HEK293T (cell line): ENCODE results near the gene RAP1GDS1.

Source experiments
- CTCF ChIA-PET: fragments of 350-600 bp; formaldehyde crosslinking; extraction: SDS; loops from one replicate; lab custom pipeline; 2021; ENCODE audit warnings: antibody characterized with exemption, inconsistent platforms; lab: Yijun Ruan, JAX
- POLR2A ChIA-PET: fragments of 350-600 bp; formaldehyde crosslinking; extraction: SDS; loops from one replicate; lab custom pipeline; 2020; ENCODE audit warnings: antibody characterized with exemption, inconsistent platforms; lab: Yijun Ruan, JAX
- DNase-seq: peaks from one replicate; pipeline ENCODE4 v3.0.0; 2012; ENCODE audit warnings: mixed read lengths; ENCODE audit errors: extremely low spot score
- ARNT ChIP-seq: fragments of 450-650 bp; IDR thresholded peaks from 2 replicates; pipeline ENCODE4 v1.6.1; 2017; ENCODE audit warnings: mild to moderate bottlenecking
- BHLHE40 ChIP-seq: fragments of 450-650 bp; IDR thresholded peaks from 2 replicates; pipeline ENCODE4 v1.6.1; 2016; ENCODE audit warnings: mild to moderate bottlenecking, moderate library complexity, borderline replicate concordance
- CTBP1 ChIP-seq: fragments of 450-650 bp; IDR thresholded peaks from 2 replicates; pipeline ENCODE4 v1.6.1; 2016; ENCODE audit warnings: borderline replicate concordance
- ELF4 ChIP-seq: fragments of 450-650 bp; IDR thresholded peaks from 2 replicates; pipeline ENCODE4 v1.6.1; 2017; ENCODE audit warnings: antibody characterized with exemption
- FOXA1 ChIP-seq: fragments of 450-650 bp; IDR thresholded peaks from 2 replicates; pipeline ENCODE4 v1.6.1; 2016; ENCODE audit warnings: mild to moderate bottlenecking
- FOXK2 ChIP-seq: fragments of 450-650 bp; IDR thresholded peaks from 2 replicates; pipeline ENCODE4 v1.6.1; 2016; ENCODE audit warnings: mild to moderate bottlenecking
- FOXM1 ChIP-seq: fragments of 450-650 bp; IDR thresholded peaks from 2 replicates; pipeline ENCODE4 v1.6.1; 2017; ENCODE audit warnings: mild to moderate bottlenecking, borderline replicate concordance
- HDGF ChIP-seq: fragments of 450-650 bp; IDR thresholded peaks from 2 replicates; pipeline ENCODE4 v1.6.1; 2017; ENCODE audit warnings: antibody characterized with exemption, borderline replicate concordance
- L3MBTL2 ChIP-seq: fragments of 450-650 bp; conservative IDR thresholded peaks from 2 replicates; pipeline ENCODE4 v1.6.1; 2016; ENCODE audit warnings: mild to moderate bottlenecking
- LEF1 ChIP-seq: fragments of 450-650 bp; IDR thresholded peaks from 2 replicates; pipeline ENCODE4 v1.6.1; 2017; ENCODE audit warnings: mild to moderate bottlenecking, borderline replicate concordance
- NFRKB ChIP-seq: fragments of 450-650 bp; IDR thresholded peaks from 2 replicates; pipeline ENCODE4 v1.6.1; 2016; ENCODE audit warnings: mild to moderate bottlenecking, moderate library complexity
- SP1 ChIP-seq: fragments of 450-650 bp; IDR thresholded peaks from 2 replicates; pipeline ENCODE4 v1.6.1; 2017
- SUZ12 ChIP-seq: fragments of 450-650 bp; IDR thresholded peaks from 2 replicates; pipeline ENCODE4 v1.6.1; 2016; ENCODE audit warnings: mild to moderate bottlenecking
- TARDBP ChIP-seq: fragments of 450-650 bp; IDR thresholded peaks from 2 replicates; pipeline ENCODE4 v1.6.1; 2016
- ZNF384 ChIP-seq: fragments of 450-650 bp; IDR thresholded peaks from 2 replicates; pipeline ENCODE4 v1.6.1; 2016
- TF ChIP-seq, protein P1 (sequence below): fragments of 450-650 bp; IDR thresholded peaks from 2 replicates; pipeline ENCODE4 v1.6.1; 2016

Gene RAP1GDS1

DNA sequence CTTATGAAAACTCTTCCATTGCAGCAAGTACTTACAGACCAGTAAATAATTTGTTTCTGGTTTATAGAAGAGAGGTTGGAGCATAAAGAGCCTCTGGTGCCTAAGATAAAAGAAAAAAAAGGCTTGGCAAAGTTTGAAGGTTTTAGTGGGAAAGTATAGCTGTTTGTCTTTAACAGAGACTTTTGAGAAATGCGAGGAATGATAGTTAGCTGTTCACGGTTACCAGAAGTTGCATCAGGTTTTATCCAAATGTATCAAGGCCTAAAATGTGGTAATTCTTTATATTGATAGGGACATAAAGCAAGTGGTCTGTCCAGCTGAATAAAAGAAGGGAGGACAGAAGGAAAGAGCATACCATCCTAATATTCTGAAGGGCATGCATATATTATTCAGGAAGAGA is 29.3 kb downstream of the RAP1GDS1 start:
- CTCF ChIA-PET, result no interaction called here
- DNase-seq, result no peak
- POLR2A ChIA-PET, result interaction anchor here (1.3 kb wide), 1 partner anchor 30 kb away, joined by 3 read pairs; no protein-coding TSS in a partner anchor
- no peak for TF ChIP-seq HDGF
- TF ChIP-seq SUZ12, result no peak
- no peak for TF ChIP-seq BHLHE40
- TF ChIP-seq ZNF384, result no peak
- TF ChIP-seq, protein P1, sequence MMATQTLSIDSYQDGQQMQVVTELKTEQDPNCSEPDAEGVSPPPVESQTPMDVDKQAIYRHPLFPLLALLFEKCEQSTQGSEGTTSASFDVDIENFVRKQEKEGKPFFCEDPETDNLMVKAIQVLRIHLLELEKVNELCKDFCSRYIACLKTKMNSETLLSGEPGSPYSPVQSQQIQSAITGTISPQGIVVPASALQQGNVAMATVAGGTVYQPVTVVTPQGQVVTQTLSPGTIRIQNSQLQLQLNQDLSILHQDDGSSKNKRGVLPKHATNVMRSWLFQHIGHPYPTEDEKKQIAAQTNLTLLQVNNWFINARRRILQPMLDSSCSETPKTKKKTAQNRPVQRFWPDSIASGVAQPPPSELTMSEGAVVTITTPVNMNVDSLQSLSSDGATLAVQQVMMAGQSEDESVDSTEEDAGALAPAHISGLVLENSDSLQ, result no peak
- no peak for TF ChIP-seq FOXM1
- TF ChIP-seq SP1, result no peak

DNA sequence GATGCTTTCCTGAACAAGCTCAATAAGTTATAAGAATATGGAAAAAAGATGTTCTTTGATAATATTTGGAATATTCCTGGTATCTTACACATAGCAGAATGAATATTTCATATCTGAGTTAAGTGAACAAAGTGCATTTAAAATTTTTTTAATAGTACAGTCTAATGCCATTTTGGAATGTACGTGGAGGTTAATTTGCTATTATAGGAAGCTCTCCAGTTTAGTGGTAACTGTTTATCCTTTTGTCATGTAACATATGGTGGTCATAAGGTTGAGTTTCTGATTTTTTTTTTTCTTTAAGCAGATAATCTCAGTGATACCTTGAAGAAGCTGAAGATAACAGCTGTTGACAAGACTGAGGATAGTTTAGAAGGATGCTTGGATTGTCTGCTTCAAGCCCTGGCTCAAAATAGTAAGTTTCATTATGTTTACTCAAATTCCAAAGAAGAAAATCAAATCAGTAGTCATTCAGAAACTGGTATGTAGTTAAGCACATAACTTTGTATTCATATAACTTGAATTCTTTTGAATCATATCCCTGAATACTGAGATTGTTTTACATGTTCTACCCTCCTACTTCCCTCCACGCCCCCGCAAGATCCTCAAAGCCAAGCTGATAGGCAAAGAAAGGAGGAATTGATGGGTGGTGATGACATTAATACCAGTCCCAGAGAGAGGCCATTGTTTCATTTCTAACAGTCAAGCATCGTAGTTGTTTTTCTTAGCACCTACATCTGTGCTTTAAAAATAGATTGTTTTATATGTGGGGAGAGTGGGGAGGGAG is 32.1 kb downstream of the RAP1GDS1 start:
- no peak for DNase-seq
- ChIA-PET CTCF (no interaction called here), POLR2A (no interaction called here)
- TF ChIP-seq FOXK2 (no peak), FOXA1 (no peak)

DNA sequence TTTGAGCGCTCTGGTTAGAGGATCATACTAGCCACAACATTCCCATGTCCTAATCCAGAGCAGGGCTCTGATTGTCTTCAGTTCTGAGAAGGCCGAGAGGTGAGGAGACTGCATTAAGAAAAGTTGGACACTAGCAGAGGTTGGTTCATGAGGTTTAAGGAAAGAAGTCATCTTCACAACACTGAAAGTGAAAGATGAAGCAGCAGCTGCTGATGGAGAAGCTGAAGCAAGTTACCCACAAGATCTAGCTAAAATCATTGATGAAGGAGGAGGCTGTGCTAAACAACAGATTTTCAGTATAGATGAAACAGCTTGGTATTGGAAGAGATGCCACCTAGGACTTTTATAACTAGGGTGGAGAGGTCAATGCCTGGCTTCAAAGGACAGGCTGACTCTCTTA is 36.8 kb downstream of the RAP1GDS1 start:
- POLR2A ChIA-PET, result no interaction called here
- CTCF ChIA-PET, result no interaction called here
- no peak for DNase-seq
- TF ChIP-seq L3MBTL2 (no peak), LEF1 (no peak), NFRKB (no peak), FOXA1 (no peak), ELF4 (no peak), CTBP1 (no peak), SP1 (no peak), ZNF384 (no peak), HDGF (no peak), TARDBP (no peak), ARNT (no peak)

DNA sequence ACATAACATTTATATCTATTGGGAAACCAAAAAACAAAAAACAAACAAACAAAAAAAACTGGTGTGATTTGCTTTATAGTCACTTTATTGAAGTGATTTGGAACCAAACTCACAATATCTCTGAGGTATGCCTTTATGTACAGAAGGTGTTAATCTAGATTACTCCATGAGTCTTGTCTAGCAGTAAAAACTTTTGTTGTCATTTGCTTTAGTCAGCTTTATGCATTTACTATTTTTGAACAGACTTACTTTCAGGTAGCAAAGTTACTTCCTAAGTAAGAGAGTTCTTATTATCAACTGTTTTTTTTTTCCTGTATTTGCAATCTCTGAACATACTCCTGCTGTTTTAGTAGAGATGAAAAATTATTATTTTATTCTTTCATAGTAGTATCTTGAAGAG is 39.5 kb downstream of the RAP1GDS1 start:
- no peak for TF ChIP-seq SP1
- no peak for TF ChIP-seq ELF4
- TF ChIP-seq LEF1, result no peak
- no peak for TF ChIP-seq BHLHE40
- TF ChIP-seq L3MBTL2, result no peak
- no peak for TF ChIP-seq FOXK2
- no peak for TF ChIP-seq ARNT
- TF ChIP-seq, protein P1, result no peak
- no peak for TF ChIP-seq FOXA1
- no peak for TF ChIP-seq TARDBP
- TF ChIP-seq SUZ12, result no peak
- no peak for TF ChIP-seq FOXM1
- TF ChIP-seq HDGF, result no peak
- no peak for TF ChIP-seq ZNF384
- no peak for TF ChIP-seq CTBP1
- no peak for TF ChIP-seq NFRKB
- DNase-seq, result no peak
- ChIA-PET CTCF (no interaction called here), POLR2A (no interaction called here)

DNA sequence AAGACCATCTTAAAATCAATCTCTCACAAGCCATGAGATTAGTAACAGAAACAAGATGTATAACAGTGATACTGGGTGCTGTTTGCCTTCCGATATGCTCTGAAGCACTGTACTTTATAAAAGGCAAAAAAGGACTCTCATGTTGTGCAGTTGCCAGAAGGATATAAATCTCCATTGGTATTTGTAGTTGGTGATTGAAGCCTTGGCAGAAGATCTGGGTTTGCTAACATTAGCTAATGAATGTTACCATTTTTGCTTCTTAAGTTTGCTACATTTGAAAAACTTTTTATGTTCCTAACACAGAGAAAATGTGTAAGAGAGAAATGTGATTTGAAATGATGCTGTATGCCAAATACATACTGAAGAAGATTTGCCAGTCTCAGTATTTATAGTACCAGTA is 44.4 kb downstream of the RAP1GDS1 start:
- TF ChIP-seq ARNT (no peak), LEF1 (no peak), SP1 (no peak), SUZ12 (no peak), FOXM1 (no peak), ELF4 (no peak), FOXA1 (no peak), ZNF384 (no peak)
- CTCF ChIA-PET, result no interaction called here
- POLR2A ChIA-PET, result no interaction called here
- no peak for DNase-seq

DNA sequence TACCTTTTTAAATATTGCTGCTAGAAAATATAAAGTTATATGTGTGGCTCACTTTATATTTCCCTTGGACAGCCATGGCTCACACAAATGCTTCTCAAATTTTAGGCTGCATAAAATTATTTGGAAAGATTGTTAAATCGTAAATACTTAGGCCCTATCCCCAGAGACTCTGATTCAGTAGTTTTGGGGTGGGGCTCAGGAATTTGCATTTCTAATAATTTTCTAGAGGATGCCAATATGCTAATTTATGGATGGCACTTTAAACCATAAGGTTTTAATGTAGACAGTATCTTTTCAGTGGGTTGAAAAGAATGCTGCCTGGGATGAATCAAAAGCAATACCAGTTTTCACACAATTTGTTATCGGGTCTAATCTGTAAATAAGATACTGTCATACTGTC is 49.7 kb downstream of the RAP1GDS1 start:
- ChIA-PET POLR2A (no interaction called here), CTCF (no interaction called here)
- no peak for TF ChIP-seq ELF4
- no peak for TF ChIP-seq SP1
- no peak for TF ChIP-seq LEF1
- TF ChIP-seq HDGF, result no peak
- TF ChIP-seq ZNF384, result no peak
- no peak for TF ChIP-seq TARDBP
- no peak for TF ChIP-seq FOXK2
- TF ChIP-seq SUZ12, result no peak
- no peak for TF ChIP-seq CTBP1
- TF ChIP-seq NFRKB, result no peak
- no peak for TF ChIP-seq FOXA1
- TF ChIP-seq L3MBTL2, result no peak
- DNase-seq, result no peak

DNA sequence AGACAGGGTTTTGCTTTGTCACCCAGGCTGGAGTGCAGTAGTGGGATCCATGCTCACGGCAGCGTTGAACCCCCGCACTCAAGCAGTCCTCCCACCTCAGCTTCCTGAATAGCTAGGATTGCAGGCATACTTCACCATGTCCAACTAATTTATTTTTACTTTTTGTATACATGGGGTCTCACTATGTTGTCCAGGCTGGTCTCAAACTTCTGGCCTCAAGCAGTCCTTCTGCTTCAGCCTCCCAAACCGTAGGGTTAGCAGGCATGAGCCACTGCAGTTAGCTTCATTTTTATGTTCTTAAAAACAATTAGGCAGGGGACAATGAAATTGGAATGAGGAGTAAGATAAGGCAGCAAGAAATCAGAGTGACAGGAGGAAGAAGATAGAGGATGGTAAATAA is 50.5 kb downstream of the RAP1GDS1 start:
- no peak for DNase-seq
- ChIA-PET POLR2A (interaction anchor here (1.2 kb wide), 1 partner anchor 51 kb away, joined by 3 read pairs; the partner anchor contains the start of gene RAP1GDS1), CTCF (no interaction called here)
- TF ChIP-seq, protein P1, result no peak
- TF ChIP-seq ARNT (no peak), FOXM1 (no peak), BHLHE40 (no peak)
